ENCODE results near the gene RARRES2. TPM values are rescaled to one million over a fixed set of nuclear protein-coding genes. Genes with fewer than 3 reads are reported as not detected.
A peak's percentile ranks its signal among the peaks of the same experiment; 100 is the strongest.

The RARRES2 gene
- polyA plus RNA-seq, 1 of the 3 experiments (the other 2 are of a cell fraction), result 0.43 TPM

GRCh38 chr7:150363370-150363769 is 21.9 kb upstream of the RARRES2 start:
- Histone ChIP-seq H3K79me2 (ENCODE audit: insufficient read depth) (no peaks in the 10 kb centered on the region), H3K9me2 (no peaks in the 10 kb centered on the region), H3K27me3 (ENCODE audit: insufficient read depth) (no peaks in the 10 kb centered on the region), H3K27ac (ENCODE audit: low read depth in 2 of 2, low read length in 1 of 2) (no peak overlapping the region), H3K9me3 (no peaks in the 10 kb centered on the region), H3K4me2 (no peak overlapping the region), H3K36me3 (replicated peaks in 1 of 2; ENCODE audit: control insufficient read depth in 1 of 2, insufficient read depth in 2 of 2, low read length in 1 of 2) (no peaks in the 10 kb centered on the region), H4K20me1 (ENCODE audit: insufficient read depth) (no peaks in the 10 kb centered on the region), H2AFZ (ENCODE audit: low read depth) (no peak overlapping the region), H3K4me1 (ENCODE audit: control insufficient read depth in 1 of 2, insufficient read depth in 2 of 2, low read depth in 1 of 2, low read length in 1 of 2) (peaks cover 8 to 14% of the 10 kb centered on the region in 2 experiments), H3K9ac (no peak overlapping the region), H3F3A (replicated peaks; ENCODE audit: insufficient read depth) (peaks cover 10% of the 10 kb centered on the region), H3K4me3 (ENCODE audit: low read depth in 2 of 2, low read length in 1 of 2) (no peak overlapping the region)
- ChIA-PET POLR2A (no interaction called here), CTCF (interaction anchor here (0.8 to 1.5 kb wide), 5 partner anchors 10 to 655 kb away, joined by 3 to 8 read pairs (median 4); no protein-coding TSS in a partner anchor)
- TF ChIP-seq TCF12 (IDR thresholded peaks at IDR 0.05) (peak; percentile 83), FOSL2 (IDR thresholded peaks at IDR 0.05; ENCODE audit: borderline replicate concordance, low read depth) (peak; percentile 64), TAF1 (IDR thresholded peaks at IDR 0.05; ENCODE audit: borderline replicate concordance, low read depth, low read length) (no peak), RXRA (IDR thresholded peaks at IDR 0.05; ENCODE audit: borderline replicate concordance, low read depth) (no peak)
- TF ChIP-seq, protein P1, sequence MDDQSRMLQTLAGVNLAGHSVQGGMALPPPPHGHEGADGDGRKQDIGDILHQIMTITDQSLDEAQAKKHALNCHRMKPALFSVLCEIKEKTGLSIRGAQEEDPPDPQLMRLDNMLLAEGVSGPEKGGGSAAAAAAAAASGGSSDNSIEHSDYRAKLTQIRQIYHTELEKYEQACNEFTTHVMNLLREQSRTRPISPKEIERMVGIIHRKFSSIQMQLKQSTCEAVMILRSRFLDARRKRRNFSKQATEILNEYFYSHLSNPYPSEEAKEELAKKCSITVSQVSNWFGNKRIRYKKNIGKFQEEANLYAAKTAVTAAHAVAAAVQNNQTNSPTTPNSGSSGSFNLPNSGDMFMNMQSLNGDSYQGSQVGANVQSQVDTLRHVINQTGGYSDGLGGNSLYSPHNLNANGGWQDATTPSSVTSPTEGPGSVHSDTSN (IDR thresholded peaks at IDR 0.05), result 0 out of 2 replicates have a peak, but pooled peaks have one; percentile 14
- TF ChIP-seq, protein P2, sequence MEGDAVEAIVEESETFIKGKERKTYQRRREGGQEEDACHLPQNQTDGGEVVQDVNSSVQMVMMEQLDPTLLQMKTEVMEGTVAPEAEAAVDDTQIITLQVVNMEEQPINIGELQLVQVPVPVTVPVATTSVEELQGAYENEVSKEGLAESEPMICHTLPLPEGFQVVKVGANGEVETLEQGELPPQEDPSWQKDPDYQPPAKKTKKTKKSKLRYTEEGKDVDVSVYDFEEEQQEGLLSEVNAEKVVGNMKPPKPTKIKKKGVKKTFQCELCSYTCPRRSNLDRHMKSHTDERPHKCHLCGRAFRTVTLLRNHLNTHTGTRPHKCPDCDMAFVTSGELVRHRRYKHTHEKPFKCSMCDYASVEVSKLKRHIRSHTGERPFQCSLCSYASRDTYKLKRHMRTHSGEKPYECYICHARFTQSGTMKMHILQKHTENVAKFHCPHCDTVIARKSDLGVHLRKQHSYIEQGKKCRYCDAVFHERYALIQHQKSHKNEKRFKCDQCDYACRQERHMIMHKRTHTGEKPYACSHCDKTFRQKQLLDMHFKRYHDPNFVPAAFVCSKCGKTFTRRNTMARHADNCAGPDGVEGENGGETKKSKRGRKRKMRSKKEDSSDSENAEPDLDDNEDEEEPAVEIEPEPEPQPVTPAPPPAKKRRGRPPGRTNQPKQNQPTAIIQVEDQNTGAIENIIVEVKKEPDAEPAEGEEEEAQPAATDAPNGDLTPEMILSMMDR (IDR thresholded peaks at IDR 0.05), result no peak
- DNase-seq, result no peak
- 77% methylated on average over 4 of the region's 4 CpGs for WGBS (ENCODE audit: low lambda C conversion rate)

GRCh38 chr7:150361807-150362621 is 20.6 kb upstream of the RARRES2 start:
- no peaks in the 10 kb centered on the region for H4K20me1 ChIP-seq (ENCODE audit: insufficient read depth)
- CTCF ChIA-PET, result interaction anchor here (0.6 to 1.5 kb wide), 5 partner anchors 8 to 87 kb away, joined by 3 to 8 read pairs (median 3); a partner anchor contains a TSS
- H3K27me3 ChIP-seq (ENCODE audit: insufficient read depth), result no peaks in the 10 kb centered on the region
- H3F3A ChIP-seq (replicated peaks; ENCODE audit: insufficient read depth), result peaks cover under 1% of the 10 kb centered on the region
- H3K4me1 ChIP-seq (ENCODE audit: control insufficient read depth in 1 of 2, insufficient read depth in 2 of 2, low read depth in 1 of 2, low read length in 1 of 2), result peaks cover 0 to 14% of the 10 kb centered on the region in 2 experiments; a peak in 3 of 4 replicates
- no peak overlapping the region for H3K9ac ChIP-seq
- POLR2A ChIA-PET, result no interaction called here
- WGBS (ENCODE audit: low lambda C conversion rate), result 85% methylated on average over 18 of the region's 18 CpGs
- no peak overlapping the region for H3K27ac ChIP-seq (ENCODE audit: low read depth in 2 of 2, low read length in 1 of 2)
- no peaks in the 10 kb centered on the region for H3K79me2 ChIP-seq (ENCODE audit: insufficient read depth)
- DNase-seq, result no peak
- H3K9me2 ChIP-seq, result no peaks in the 10 kb centered on the region
- no peak overlapping the region for H3K4me3 ChIP-seq (ENCODE audit: low read depth in 2 of 2, low read length in 1 of 2)
- no peak overlapping the region for H3K4me2 ChIP-seq
- no peaks in the 10 kb centered on the region for H3K36me3 ChIP-seq (replicated peaks in 1 of 2; ENCODE audit: control insufficient read depth in 1 of 2, insufficient read depth in 2 of 2, low read length in 1 of 2)
- H3K9me3 ChIP-seq, result no peaks in the 10 kb centered on the region
- H2AFZ ChIP-seq (ENCODE audit: low read depth), result no peak overlapping the region
- TF ChIP-seq TAF1 (IDR thresholded peaks at IDR 0.05; ENCODE audit: borderline replicate concordance, low read depth, low read length) (no peak), MEF2A (IDR thresholded peaks at IDR 0.05; ENCODE audit: borderline replicate concordance, low read depth) (no peak), ZBTB33 (IDR thresholded peaks at IDR 0.05; ENCODE audit: borderline replicate concordance, low read depth) (no peak), RFX5 (IDR thresholded peaks at IDR 0.05; ENCODE audit: low read length) (no peak), GATA2 (CRISPR knock-in tag; IDR thresholded peaks at IDR 0.05) (no peak), GABPA (IDR thresholded peaks at IDR 0.05; ENCODE audit: low read depth) (no peak), JUND (IDR thresholded peaks at IDR 0.05) (no peak)
- TF ChIP-seq, protein P3, sequence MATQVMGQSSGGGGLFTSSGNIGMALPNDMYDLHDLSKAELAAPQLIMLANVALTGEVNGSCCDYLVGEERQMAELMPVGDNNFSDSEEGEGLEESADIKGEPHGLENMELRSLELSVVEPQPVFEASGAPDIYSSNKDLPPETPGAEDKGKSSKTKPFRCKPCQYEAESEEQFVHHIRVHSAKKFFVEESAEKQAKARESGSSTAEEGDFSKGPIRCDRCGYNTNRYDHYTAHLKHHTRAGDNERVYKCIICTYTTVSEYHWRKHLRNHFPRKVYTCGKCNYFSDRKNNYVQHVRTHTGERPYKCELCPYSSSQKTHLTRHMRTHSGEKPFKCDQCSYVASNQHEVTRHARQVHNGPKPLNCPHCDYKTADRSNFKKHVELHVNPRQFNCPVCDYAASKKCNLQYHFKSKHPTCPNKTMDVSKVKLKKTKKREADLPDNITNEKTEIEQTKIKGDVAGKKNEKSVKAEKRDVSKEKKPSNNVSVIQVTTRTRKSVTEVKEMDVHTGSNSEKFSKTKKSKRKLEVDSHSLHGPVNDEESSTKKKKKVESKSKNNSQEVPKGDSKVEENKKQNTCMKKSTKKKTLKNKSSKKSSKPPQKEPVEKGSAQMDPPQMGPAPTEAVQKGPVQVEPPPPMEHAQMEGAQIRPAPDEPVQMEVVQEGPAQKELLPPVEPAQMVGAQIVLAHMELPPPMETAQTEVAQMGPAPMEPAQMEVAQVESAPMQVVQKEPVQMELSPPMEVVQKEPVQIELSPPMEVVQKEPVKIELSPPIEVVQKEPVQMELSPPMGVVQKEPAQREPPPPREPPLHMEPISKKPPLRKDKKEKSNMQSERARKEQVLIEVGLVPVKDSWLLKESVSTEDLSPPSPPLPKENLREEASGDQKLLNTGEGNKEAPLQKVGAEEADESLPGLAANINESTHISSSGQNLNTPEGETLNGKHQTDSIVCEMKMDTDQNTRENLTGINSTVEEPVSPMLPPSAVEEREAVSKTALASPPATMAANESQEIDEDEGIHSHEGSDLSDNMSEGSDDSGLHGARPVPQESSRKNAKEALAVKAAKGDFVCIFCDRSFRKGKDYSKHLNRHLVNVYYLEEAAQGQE (IDR thresholded peaks at IDR 0.05; ENCODE audit: low read depth, low read length), result no peak
- TF ChIP-seq, protein P4, sequence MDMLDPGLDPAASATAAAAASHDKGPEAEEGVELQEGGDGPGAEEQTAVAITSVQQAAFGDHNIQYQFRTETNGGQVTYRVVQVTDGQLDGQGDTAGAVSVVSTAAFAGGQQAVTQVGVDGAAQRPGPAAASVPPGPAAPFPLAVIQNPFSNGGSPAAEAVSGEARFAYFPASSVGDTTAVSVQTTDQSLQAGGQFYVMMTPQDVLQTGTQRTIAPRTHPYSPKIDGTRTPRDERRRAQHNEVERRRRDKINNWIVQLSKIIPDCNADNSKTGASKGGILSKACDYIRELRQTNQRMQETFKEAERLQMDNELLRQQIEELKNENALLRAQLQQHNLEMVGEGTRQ (IDR thresholded peaks at IDR 0.05; ENCODE audit: borderline replicate concordance, low read depth, low read length), result no peak
- TF ChIP-seq, protein P1 (IDR thresholded peaks at IDR 0.05), result no peak

Data from SK-N-SH (cell line).